GM13976 (cell line): Measurements from ENCODE around the gene MEGF11.

Experiments
- DNase-seq: peaks from one replicate; pipeline ENCODE4 v3.0.0; 2012; ENCODE audit warnings: low spot score
- CTCF ChIP-seq: IDR thresholded peaks from 2 replicates; pipeline ENCODE4 v1.5.1; 2012; ENCODE audit warnings: borderline replicate concordance, mild to moderate bottlenecking; ENCODE audit not compliant: insufficient read depth; ENCODE audit errors: extremely low read depth, missing control alignments, control extremely low read depth
- in situ Hi-C: fragments of 300-500 bp; cut with MboI; formaldehyde crosslinking; loops from one replicate; pipeline ENCODE4 v1.12.0; 2022; ENCODE audit warnings: low sequenced_read_pairs, mixed read lengths, inconsistent platforms; ENCODE audit not compliant: unreplicated experiment

MEGF11 gene

GRCh38 chr15:66288093-66288492 is 34.5 kb upstream of the MEGF11 start:
- in situ Hi-C loops: no loop called here
- TF ChIP-seq CTCF: no peak
- no peak for DNase-seq

GRCh38 chr15:66287461-66288057 is 34.0 kb upstream of the MEGF11 start:
- in situ Hi-C loops: no loop called here
- DNase-seq: peak; percentile 52
- TF ChIP-seq CTCF: peak; percentile 24

GRCh38 chr15:66285533-66286280 is 32.2 kb upstream of the MEGF11 start:
- no peak for TF ChIP-seq CTCF
- no peak for DNase-seq
- in situ Hi-C loops: no loop called here

- no peak for DNase-seq
- TF ChIP-seq CTCF: no peak
- in situ Hi-C loops: no loop called here
These were observed 30.7 kb upstream of the MEGF11 start for GRCh38 chr15:66284271-66284670.

GRCh38 chr15:66278671-66279070 is 25.1 kb upstream of the MEGF11 start:
- DNase-seq: no peak
- in situ Hi-C loops: no loop called here
- TF ChIP-seq CTCF: no peak

GRCh38 chr15:66278056-66278455 is 24.5 kb upstream of the MEGF11 start:
- in situ Hi-C loops: no loop called here
- DNase-seq: no peak
- no peak for TF ChIP-seq CTCF

- in situ Hi-C loops: no loop called here
- TF ChIP-seq CTCF: no peak
- DNase-seq: no peak
These were observed 23.0 kb upstream of the MEGF11 start for GRCh38 chr15:66276546-66276945.
